ENCODE results near the gene GRN. TPM values are rescaled to one million over a fixed set of nuclear protein-coding genes. Genes with fewer than 3 reads are reported as not detected.

The GRN gene
- total RNA-seq, 6 experiments from 2014 or later, result 186 to 249 (median 221) TPM

DNA sequence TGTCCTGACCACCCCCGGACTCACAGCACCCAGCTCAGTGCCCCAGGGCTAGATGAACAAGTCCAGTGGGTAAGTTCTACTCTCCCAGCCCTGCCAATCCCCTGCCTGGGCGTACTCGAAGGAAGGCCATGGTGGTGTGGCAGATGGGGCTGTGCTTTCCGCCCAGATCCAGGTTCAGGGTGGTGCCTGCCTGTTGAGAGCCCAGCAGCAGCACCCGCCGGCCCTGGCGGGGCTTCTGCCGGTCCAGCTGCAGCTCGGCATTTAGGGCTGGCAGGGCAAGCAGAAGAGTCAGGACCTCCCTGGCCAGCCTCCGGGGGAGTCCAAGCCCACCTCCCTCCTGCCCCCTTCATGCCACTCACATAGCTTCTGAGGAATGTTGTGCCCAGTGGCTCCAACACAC is 34.8 kb downstream of the GRN start:
- peaks cover 11% of the 10 kb centered on the region for H3K27me3 Mint-ChIP-seq (ENCODE audit: insufficient read depth)
- TF ChIP-seq, protein P1, sequence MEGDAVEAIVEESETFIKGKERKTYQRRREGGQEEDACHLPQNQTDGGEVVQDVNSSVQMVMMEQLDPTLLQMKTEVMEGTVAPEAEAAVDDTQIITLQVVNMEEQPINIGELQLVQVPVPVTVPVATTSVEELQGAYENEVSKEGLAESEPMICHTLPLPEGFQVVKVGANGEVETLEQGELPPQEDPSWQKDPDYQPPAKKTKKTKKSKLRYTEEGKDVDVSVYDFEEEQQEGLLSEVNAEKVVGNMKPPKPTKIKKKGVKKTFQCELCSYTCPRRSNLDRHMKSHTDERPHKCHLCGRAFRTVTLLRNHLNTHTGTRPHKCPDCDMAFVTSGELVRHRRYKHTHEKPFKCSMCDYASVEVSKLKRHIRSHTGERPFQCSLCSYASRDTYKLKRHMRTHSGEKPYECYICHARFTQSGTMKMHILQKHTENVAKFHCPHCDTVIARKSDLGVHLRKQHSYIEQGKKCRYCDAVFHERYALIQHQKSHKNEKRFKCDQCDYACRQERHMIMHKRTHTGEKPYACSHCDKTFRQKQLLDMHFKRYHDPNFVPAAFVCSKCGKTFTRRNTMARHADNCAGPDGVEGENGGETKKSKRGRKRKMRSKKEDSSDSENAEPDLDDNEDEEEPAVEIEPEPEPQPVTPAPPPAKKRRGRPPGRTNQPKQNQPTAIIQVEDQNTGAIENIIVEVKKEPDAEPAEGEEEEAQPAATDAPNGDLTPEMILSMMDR (IDR thresholded peaks at IDR 0.05), result no peak
- H3K27ac Mint-ChIP-seq, result no peak overlapping the region
- no peak for DNase-seq
- no peaks in the 10 kb centered on the region for H3K36me3 Mint-ChIP-seq (ENCODE audit: low read depth)
- H3K4me3 Mint-ChIP-seq, result no peak overlapping the region
- H3K4me1 Mint-ChIP-seq (ENCODE audit: low read depth), result no peaks in the 10 kb centered on the region
- H3K9me3 Mint-ChIP-seq, result no peaks in the 10 kb centered on the region

DNA sequence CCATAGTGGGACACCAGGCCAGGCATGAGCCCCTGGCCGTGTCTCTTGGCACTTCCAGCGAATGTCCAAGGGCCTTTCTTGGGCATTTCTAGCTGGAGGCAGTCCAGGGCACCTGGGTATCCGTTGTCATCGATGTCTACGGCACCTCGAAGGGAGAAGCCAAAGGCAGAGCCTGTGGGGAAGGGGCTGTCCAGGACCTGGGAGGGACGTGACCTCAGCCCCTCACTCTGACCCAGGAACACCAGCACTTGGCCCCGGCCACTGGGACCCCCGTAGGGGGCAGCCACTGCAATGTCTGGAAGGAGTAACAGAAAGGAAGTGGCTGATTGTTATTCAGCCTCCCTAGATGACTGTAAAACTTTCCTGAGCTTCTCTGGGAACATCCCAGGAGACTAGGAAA is 35.7 kb downstream of the GRN start:
- no peak overlapping the region for H3K4me3 Mint-ChIP-seq

GRCh38 chr17:44381810-44382305 is 36.8 kb downstream of the GRN start:
- H3K27me3 Mint-ChIP-seq (ENCODE audit: insufficient read depth), result peaks cover 14% of the 10 kb centered on the region

More for the DNA sequence above, 35.7 kb downstream of the GRN start:
- Mint-ChIP-seq H3K9me3 (no peaks in the 10 kb centered on the region), H3K4me1 (ENCODE audit: low read depth) (no peaks in the 10 kb centered on the region), H3K36me3 (ENCODE audit: low read depth) (no peaks in the 10 kb centered on the region), H3K27me3 (ENCODE audit: insufficient read depth) (peaks cover 14% of the 10 kb centered on the region), H3K27ac (no peak overlapping the region)
- TF ChIP-seq, protein P1 (IDR thresholded peaks at IDR 0.05), result no peak
- no peak for DNase-seq

GRCh38 chr17:44382917-44383316 is 37.8 kb downstream of the GRN start:
- Mint-ChIP-seq H3K36me3 (ENCODE audit: low read depth) (no peaks in the 10 kb centered on the region), H3K4me1 (ENCODE audit: low read depth) (no peaks in the 10 kb centered on the region), H3K27ac (no peak overlapping the region), H3K27me3 (ENCODE audit: insufficient read depth) (peaks cover 14% of the 10 kb centered on the region), H3K9me3 (no peaks in the 10 kb centered on the region), H3K4me3 (no peak overlapping the region)
- no peak for DNase-seq
- TF ChIP-seq, protein P1 (IDR thresholded peaks at IDR 0.05), result no peak

More at GRCh38 chr17:44381810-44382305, 36.8 kb downstream of the GRN start:
- H3K4me3 Mint-ChIP-seq, result no peak overlapping the region
- no peak overlapping the region for H3K27ac Mint-ChIP-seq
- no peaks in the 10 kb centered on the region for H3K36me3 Mint-ChIP-seq (ENCODE audit: low read depth)
- TF ChIP-seq, protein P1 (IDR thresholded peaks at IDR 0.05), result no peak
- no peak for DNase-seq
- no peaks in the 10 kb centered on the region for H3K4me1 Mint-ChIP-seq (ENCODE audit: low read depth)
- H3K9me3 Mint-ChIP-seq, result no peaks in the 10 kb centered on the region

GRCh38 chr17:44383363-44383762 is 38.3 kb downstream of the GRN start:
- H3K36me3 Mint-ChIP-seq (ENCODE audit: low read depth), result no peaks in the 10 kb centered on the region
- H3K9me3 Mint-ChIP-seq, result no peaks in the 10 kb centered on the region
- no peaks in the 10 kb centered on the region for H3K4me1 Mint-ChIP-seq (ENCODE audit: low read depth)
- H3K27ac Mint-ChIP-seq, result no peak overlapping the region
- H3K4me3 Mint-ChIP-seq, result no peak overlapping the region
- TF ChIP-seq, protein P1 (IDR thresholded peaks at IDR 0.05), result no peak
- DNase-seq, result no peak
- H3K27me3 Mint-ChIP-seq (ENCODE audit: insufficient read depth), result peaks cover 14% of the 10 kb centered on the region

DNA sequence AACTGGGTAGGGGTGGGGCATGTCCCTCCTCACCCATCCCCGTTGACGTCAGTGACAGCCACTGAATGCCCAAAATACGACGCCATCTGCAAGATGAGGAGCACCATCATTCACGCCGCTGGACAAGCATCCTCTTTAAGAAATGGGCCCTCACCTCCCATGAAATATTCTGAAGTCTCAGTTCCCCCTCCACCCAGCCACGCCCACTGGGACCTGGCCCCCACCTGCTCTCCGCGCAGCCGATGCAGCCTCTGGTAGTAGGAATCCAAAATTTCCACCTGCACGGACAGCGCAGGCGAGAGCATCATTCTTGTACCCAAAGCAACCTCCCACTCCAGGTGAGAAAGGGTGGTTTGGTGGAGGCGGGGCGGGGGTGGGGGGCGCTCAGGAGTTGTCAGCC is 38.8 kb downstream of the GRN start:
- TF ChIP-seq, protein P1 (IDR thresholded peaks at IDR 0.05), result no peak
- Mint-ChIP-seq H3K4me3 (no peak overlapping the region), H3K36me3 (ENCODE audit: low read depth) (no peaks in the 10 kb centered on the region), H3K27me3 (ENCODE audit: insufficient read depth) (peaks cover 11% of the 10 kb centered on the region), H3K9me3 (no peaks in the 10 kb centered on the region), H3K27ac (no peak overlapping the region), H3K4me1 (ENCODE audit: low read depth) (no peaks in the 10 kb centered on the region)
- DNase-seq, result no peak
